HCEC 1CT (cell line): ENCODE results near the gene AVEN.

Experiments used
- DNase-seq: peaks from one replicate; pipeline ENCODE4 v3.0.0-alpha.2; 2017

AVEN gene

DNA sequence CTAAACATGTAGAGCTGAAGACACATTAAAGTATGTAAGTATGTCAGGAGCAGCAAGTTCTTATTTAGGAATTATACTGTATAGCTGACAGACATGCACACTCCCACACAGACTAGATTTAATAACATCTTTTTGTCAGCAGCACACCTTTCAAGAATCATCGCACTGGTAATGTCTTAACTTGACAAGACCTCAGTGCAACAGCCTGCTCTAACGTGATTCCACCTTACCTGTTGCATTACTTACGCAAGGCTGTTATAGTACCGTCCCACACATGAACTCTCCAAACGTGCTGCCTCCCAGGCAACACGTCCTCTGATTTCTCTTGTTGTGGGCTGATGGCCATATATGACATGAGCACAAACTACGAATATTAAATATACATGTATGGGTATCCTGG is 58.8 kb downstream of the AVEN start:
- DNase-seq: no peak

DNA sequence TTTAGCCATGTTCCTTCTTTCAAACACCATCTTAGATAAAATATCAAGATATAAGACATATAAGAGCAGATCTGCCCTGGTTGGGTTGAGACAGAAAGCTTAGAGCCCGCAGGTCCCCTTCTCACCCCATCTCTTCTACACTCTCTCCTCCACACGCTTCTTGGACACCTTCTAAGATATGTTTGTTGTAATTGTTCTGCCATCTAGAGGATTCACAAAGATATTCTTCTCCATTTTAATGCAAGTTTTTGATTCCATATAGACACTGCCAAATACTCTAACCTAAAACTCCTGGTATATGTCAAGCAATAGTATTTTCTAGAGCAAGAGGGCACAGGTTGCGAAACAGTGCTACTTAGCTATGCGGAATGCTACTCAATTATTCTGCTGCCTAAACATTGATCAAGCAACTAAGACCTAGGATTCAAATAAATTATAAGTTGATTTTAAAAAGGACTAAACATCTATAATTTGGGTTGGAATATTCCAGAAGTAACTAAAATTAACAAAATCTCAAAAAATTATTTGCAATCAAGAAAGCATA is 63.9 kb downstream of the AVEN start:
- no peak for DNase-seq

- DNase-seq: no peak
Measured at GRCh38 chr15:33971811-33972210, 67.2 kb downstream of the AVEN start.

GRCh38 chr15:33968821-33969220 is 70.2 kb downstream of the AVEN start:
- no peak for DNase-seq

DNA sequence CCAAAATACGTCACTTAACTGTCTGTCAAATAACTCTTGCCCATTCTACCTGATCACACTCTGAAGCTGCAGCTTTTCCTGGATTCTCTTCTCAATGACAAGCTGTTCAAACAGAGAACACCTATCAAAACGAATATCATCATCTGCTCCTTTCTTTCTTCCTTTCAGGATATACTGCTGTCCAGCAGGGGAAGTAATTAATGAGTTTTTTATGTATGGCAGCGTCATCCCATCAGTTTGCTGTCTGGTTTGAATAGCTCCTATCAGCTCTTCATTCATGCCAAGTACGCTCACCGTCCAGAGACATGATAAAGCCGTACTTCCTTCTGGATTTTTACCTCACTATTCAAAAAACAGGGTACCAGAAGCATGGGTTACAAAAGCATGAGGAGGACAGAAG is 70.8 kb downstream of the AVEN start, which contains the start of gene CHRM5:
CHRM5 (plus strand) TSS at position 274 of the 400 bp plus-strand sequence. CDS start 94,221 bp downstream, outside the sequence.
- DNase-seq: no peak

GRCh38 chr15:33964665-33965040 is 74.4 kb downstream of the AVEN start:
- no peak for DNase-seq

DNA sequence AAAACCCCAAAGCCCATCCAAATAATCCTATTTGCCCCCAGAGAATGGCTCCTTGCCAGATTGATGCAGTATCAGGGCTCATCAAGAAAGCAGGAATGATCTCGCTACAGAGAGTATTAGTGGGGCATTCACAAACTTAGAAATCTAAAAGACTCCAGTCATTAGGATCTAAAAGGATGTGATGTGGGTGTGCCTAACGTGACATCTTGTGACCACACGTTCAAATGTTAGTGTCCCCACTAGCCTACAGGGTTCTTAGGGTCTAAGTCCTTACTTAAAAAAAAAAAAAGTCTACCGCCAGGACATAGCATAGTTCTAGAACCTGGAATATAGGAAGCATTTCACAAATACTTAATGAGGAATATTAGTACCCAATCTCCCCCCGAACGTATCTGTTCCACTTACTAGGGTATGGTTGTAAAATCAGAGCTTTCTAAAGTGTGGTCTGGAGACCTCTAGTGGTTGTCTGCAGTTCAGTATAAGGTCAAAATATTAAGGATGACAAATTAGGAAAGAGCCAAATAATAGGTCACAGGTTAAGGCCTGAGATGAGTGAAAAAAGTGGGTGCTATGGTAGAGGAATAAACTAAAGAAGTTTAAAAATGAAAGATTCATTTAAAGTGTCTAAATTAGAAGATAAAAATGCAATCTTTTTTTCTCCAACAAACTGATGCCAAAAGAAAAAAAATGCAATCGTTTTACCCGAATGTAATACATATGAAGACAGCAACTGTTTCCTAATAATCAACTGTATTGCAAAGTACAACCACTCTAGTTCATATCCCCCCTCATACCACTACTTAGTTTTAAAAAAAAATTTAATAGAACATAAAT is 75.0 kb downstream of the AVEN start:
- peak; percentile 57 for DNase-seq

- DNase-seq: no peak
Measured at GRCh38 chr15:33960549-33960935, 78.5 kb downstream of the AVEN start.

GRCh38 chr15:33959844-33960548 is 79.0 kb downstream of the AVEN start:
- DNase-seq: no peak

DNA sequence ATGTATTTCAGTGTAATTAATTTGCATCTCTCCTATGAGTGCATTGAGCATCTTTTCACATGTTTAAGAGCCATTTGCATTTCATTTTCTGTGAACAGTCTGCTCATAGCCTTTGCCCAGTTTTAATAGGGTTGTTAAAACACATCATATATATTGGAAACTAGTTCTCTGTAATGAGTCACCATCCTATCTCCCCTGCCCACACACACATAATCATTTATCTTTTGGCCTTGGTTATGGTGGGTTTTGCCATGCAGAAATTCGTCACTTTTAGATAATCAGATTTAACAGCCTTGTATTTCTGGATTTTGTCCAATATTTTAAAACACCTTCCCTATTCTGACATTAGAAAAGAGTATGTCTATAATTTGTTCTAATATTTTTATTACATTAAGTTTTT is 82.6 kb downstream of the AVEN start:
- DNase-seq: no peak

GRCh38 chr15:33955945-33956344 is 83.1 kb downstream of the AVEN start:
- DNase-seq: no peak

DNA sequence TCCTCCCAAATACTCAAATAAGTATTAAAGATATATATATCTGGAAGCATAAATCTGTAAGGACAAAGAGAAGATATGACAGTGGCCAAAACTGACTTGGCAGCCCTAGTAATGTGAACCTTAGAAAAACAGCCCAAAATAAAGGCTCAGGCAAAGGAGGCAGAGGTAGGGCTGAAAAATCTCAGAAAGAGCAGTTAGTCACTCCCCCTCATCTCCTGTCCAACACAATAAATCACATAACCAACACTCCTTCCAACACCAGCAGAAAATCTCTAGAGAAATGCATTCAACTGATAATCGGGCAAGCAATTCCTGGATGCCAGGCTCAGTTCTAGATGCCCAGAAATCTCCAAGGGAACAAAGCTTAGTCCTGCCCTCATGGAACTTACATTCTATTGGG is 92.9 kb downstream of the AVEN start:
- DNase-seq: no peak

GRCh38 chr15:33941279-33942063 is 97.5 kb downstream of the AVEN start:
- DNase-seq: no peak

DNA sequence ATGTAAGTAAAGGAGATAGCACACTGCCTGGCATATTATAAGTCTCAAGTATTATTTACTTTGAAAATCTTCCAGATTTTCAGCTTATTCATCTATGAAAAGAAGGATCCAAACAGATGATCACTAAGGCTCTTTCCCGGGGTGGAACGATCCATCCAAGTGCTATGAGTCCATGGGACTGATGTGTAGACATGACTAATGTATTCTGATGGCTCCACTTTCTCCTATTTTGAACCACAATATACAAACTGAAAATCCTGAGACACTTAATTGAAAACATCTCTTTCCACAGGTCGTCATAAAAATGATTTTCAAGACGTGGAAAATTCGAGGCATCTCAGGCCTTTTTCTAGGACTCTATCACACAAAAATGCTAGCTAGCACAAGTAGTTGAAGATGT is 104.1 kb downstream of the AVEN start:
- no peak for DNase-seq

- no peak for DNase-seq
Measured at GRCh38 chr15:33934396-33934795, 104.6 kb downstream of the AVEN start.

DNA sequence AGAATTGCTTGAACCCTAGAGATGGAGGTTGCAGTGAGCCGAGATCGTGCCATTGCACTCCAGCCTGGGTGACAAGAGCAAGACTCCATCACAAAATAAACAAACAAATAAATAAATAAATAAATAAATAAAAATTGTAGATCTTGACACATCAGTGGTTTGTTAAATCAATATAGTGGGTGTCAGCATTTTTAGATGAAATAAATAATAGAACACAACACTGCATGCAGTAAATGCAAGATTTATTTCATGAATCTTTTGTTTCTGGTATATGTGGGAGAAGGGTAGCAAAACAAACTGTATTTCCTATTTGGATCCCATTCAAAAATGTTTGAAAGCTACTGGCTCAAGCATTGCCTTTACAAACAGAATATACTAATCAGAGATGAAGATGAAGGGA is 106.3 kb downstream of the AVEN start:
- DNase-seq: no peak

DNA sequence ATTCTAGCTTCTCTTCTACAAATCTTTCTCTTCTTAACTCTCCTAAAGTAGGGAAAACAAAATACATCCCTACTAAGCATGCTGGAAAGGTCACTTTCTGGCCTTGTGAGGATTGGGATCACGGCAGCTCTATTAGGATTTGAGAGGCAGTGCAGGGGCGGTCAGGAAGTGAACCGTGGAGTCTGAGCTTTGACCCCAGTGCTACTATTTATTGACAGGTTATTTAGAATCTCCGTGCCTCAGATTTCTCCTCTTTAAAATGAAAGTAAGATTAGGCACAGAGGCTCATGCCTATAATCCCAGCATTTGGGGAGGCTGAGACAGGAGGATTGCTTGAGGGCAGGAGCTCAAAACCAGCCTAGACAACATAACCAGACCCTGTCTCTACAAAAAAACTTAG is 112.7 kb downstream of the AVEN start:
- no peak for DNase-seq

- no peak for DNase-seq
Measured at GRCh38 chr15:33923446-33923845, 115.6 kb downstream of the AVEN start.

- DNase-seq: no peak
Measured at GRCh38 chr15:33915571-33916407, 123.2 kb downstream of the AVEN start.

GRCh38 chr15:33913459-33913858 is 125.5 kb downstream of the AVEN start:
- DNase-seq: peak; percentile 12

GRCh38 chr15:33912326-33912725 is 126.7 kb downstream of the AVEN start:
- no peak for DNase-seq

DNA sequence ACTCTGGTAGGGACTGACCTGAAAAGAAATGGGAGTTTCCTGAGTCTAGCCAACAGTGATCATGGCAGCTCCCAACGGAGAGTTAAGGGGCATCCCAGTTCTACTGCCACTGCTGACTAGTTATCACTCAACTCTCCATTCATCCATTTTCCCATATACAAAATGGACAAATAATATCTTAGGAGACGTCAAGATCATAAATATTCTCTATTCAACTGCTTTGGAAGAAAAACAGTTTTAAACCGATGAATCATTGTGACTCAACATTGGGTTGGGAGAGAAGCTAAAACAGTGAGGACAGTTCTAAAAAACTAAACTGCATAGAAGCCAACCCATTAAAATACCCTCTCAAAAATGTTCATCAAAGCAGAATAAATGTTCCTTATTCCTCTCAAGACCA is 128.3 kb downstream of the AVEN start:
- DNase-seq: peak; percentile 59
